Measurements from ENCODE around the gene TBL1XR1. TPM values are rescaled to one million over a fixed set of nuclear protein-coding genes. Genes with fewer than 3 reads are reported as not detected.

TBL1XR1 gene
- total and polyA plus RNA-seq, 2 of the 8 experiments (the other 6 are each of a cell fraction or from before 2014, with no cell fraction given), result 28.1 to 147 TPM

- no peaks in the 10 kb centered on the region; a peak in 1 of 4 replicates for H3K9me3 ChIP-seq (ENCODE audit: insufficient read depth in 2 of 2, low read depth in 1 of 2, low read length in 1 of 2)
- no peak overlapping the region for H4K8ac ChIP-seq (ENCODE audit: extremely low read depth, insufficient read depth, low read length)
- H3K4me2 ChIP-seq (ENCODE audit: insufficient read depth in 1 of 2, low read depth in 2 of 2, low read length in 2 of 2), result no peak overlapping the region
- peak in 1 of 2 experiments; percentile 26 for DNase-seq (ENCODE audit: low read depth in 1 of 2, low spot score in 2 of 2)
- H3K23me2 ChIP-seq (ENCODE audit: low read depth, low read length), result no peaks in the 10 kb centered on the region
- H3K23ac ChIP-seq (ENCODE audit: insufficient read length), result no peak overlapping the region
- no peak overlapping the region for H2AK5ac ChIP-seq (ENCODE audit: low read depth, low read length)
- TF ChIP-seq JUND (IDR thresholded peaks at IDR 0.05; ENCODE audit: low read length) (no peak), PHF8 (conservative IDR thresholded peaks at IDR 0.05; ENCODE audit: low read depth, low read length) (no peak), MAX (IDR thresholded peaks at IDR 0.05) (no peak), CBX8 (IDR thresholded peaks at IDR 0.05; ENCODE audit: borderline replicate concordance, low read depth, low read length) (no peak), NRF1 (IDR thresholded peaks at IDR 0.05; ENCODE audit: low read depth, low read length) (no peak), POU5F1 (IDR thresholded peaks at IDR 0.05; ENCODE audit: low read depth, low read length) (no peak), EP300 (IDR thresholded peaks at IDR 0.05; ENCODE audit: borderline replicate concordance in 1 of 2, low read depth in 2 of 2, low read length in 2 of 2) (no peak), CEBPB (IDR thresholded peaks at IDR 0.05; ENCODE audit: low read depth, low read length) (no peak), MAFK (IDR thresholded peaks at IDR 0.05; ENCODE audit: low read depth, low read length) (no peak)
- no peaks in the 10 kb centered on the region for H3K79me2 ChIP-seq (ENCODE audit: control insufficient read depth in 1 of 2, insufficient read depth in 2 of 2, low read length in 2 of 2)
- H4K5ac ChIP-seq (ENCODE audit: insufficient read length, low read depth, low read length), result no peak overlapping the region
- ChIA-PET POLR2A (ENCODE audit: partially characterized antibody) (no interaction called here), CTCF (ENCODE audit: partially characterized antibody) (no interaction called here)
- no peaks in the 10 kb centered on the region for H3K27me3 ChIP-seq (replicated peaks in 1 of 4; ENCODE audit: control insufficient read depth in 3 of 4, extremely low read depth in 1 of 4, insufficient read depth in 3 of 4, low read length in 3 of 4)
- FAIRE-seq, result no peak
- no peak overlapping the region for H4K91ac ChIP-seq (replicated peaks; ENCODE audit: insufficient read length, low read length)
- WGBS, 2 experiments (ENCODE audit: extremely low coverage in 1 of 2, insufficient coverage in 1 of 2, insufficient read length in 1 of 2, insufficient replicate concordance in 2 of 2, low coverage in 1 of 2, low lambda C conversion rate in 2 of 2, missing lambda C conversion rate in 1 of 2), result 96% methylated on average over 4 of the region's 4 CpGs; no CpG with 5 or more reads in 1 of the 2 experiments
- H2BK5ac ChIP-seq (ENCODE audit: low read depth, low read length), result no peak overlapping the region
- H3K56ac ChIP-seq (replicated peaks; ENCODE audit: insufficient read length, low read depth, low read length), result no peak overlapping the region
- H3K4me3 ChIP-seq (ENCODE audit: extremely low read depth in 1 of 4, insufficient read depth in 2 of 4, low read depth in 3 of 4, low read length in 4 of 4), result no peak overlapping the region
- H3K79me1 ChIP-seq (ENCODE audit: low read depth, low read length), result no peaks in the 10 kb centered on the region
- H3K14ac ChIP-seq (ENCODE audit: insufficient read length), result no peak overlapping the region
- no peak overlapping the region for H3K18ac ChIP-seq (ENCODE audit: extremely low read depth, low read length)
- H3K4me1 ChIP-seq (replicated peaks in 1 of 4; ENCODE audit: control insufficient read depth in 3 of 4, insufficient read depth in 4 of 4, low read length in 3 of 4), result no peaks in the 10 kb centered on the region
- H2BK120ac ChIP-seq (replicated peaks; ENCODE audit: low read depth, low read length), result no peak overlapping the region
- H3K4ac ChIP-seq (replicated peaks; ENCODE audit: insufficient read length, low read depth, low read length), result no peak overlapping the region
- no peak overlapping the region for H3K9ac ChIP-seq (replicated peaks in 1 of 4; ENCODE audit: extremely low read depth in 1 of 4, low read depth in 3 of 4, low read length in 3 of 4)
- H2BK20ac ChIP-seq (ENCODE audit: low read length), result no peak overlapping the region
- H3K27ac ChIP-seq (ENCODE audit: low read depth, low read length), result no peak overlapping the region
- no peaks in the 10 kb centered on the region for H3K36me3 ChIP-seq (ENCODE audit: control insufficient read depth in 2 of 4, insufficient read depth in 4 of 4, low read length in 3 of 4)
- no peak overlapping the region for H2BK15ac ChIP-seq (ENCODE audit: low read length)
- H2BK12ac ChIP-seq (ENCODE audit: low read depth, low read length), result no peak overlapping the region
- H2AFZ ChIP-seq (ENCODE audit: low read length), result no peak overlapping the region
- H4K20me1 ChIP-seq (replicated peaks in 1 of 2; ENCODE audit: control insufficient read depth in 1 of 2, insufficient read depth in 2 of 2, low read length in 2 of 2), result no peaks in the 10 kb centered on the region
These were observed 39.9 kb upstream of the TBL1XR1 start for GRCh38 chr3:177237206-177237605.

All from H1 (cell line).